ENCODE measurements around the gene JPH3. TPM values are rescaled to one million over a fixed set of nuclear protein-coding genes. Genes with fewer than 3 reads are reported as not detected.
"Not testable (repeated sequence)": the region's sequence is repeated elsewhere in the genome, so short reads cannot be mapped to it uniquely, and the experiment has no call there.

Gene JPH3
- polyA plus RNA-seq, 1 donor (not counting 4 experiments of a cell fraction or from before 2014, with no cell fraction given): not detected

- no peak for FAIRE-seq
- TF ChIP-seq CTCF (optimal IDR thresholded peaks at IDR 0.05 in 1 of 3, IDR thresholded peaks at IDR 0.05 in 1 of 3, conservative IDR thresholded peaks at IDR 0.05 in 1 of 3; ENCODE audit: extremely low read depth in 1 of 3, insufficient read depth in 2 of 3, low read length in 3 of 3): no peak
- no peak for TF ChIP-seq EZH2 (IDR thresholded peaks at IDR 0.05; ENCODE audit: low read length)
Observed at GRCh38 chr16:87725596-87726235, 123.4 kb downstream of the JPH3 start.

GRCh38 chr16:87726577-87726976 lies 124.3 kb downstream of the JPH3 start:
- H3K4me2 ChIP-seq (ENCODE audit: control insufficient read depth, extremely low read depth, insufficient read depth, low read depth, low read length); H3K27ac ChIP-seq (ENCODE audit: control insufficient read depth, insufficient read depth, low read length); H3K27me3 ChIP-seq (ENCODE audit: control insufficient read depth, extremely low read depth, insufficient read depth, low read length); DNase-seq (ENCODE audit: low read depth, low spot score); H3K4me1 ChIP-seq (ENCODE audit: control insufficient read depth, extremely low read depth, insufficient read depth, low read length); H2AFZ ChIP-seq (ENCODE audit: control insufficient read depth, low read length); FAIRE-seq; H3K9ac ChIP-seq (ENCODE audit: control insufficient read depth, extremely low read depth, insufficient read depth, low read length); H3K9me1 ChIP-seq (ENCODE audit: control insufficient read depth, extremely low read depth, insufficient read depth, low read length); H4K20me1 ChIP-seq (ENCODE audit: control insufficient read depth, extremely low read depth, insufficient read depth, low read length); H3K79me2 ChIP-seq (ENCODE audit: control insufficient read depth, insufficient read depth, low read length); dilution Hi-C loops (cut with MboI; ENCODE audit: extremely low pct_ligation_motif_present, low sequenced_read_pairs); H3K9me3 ChIP-seq (ENCODE audit: control insufficient read depth, low read depth, low read length); H3K4me3 ChIP-seq (ENCODE audit: control insufficient read depth in 2 of 3, extremely low read depth in 1 of 3, insufficient read depth in 2 of 3, low read depth in 1 of 3, low read length in 3 of 3): not testable (repeated sequence)
- peaks cover 17 to 27% of the 10 kb centered on the region in 2 experiments for H3K36me3 ChIP-seq (ENCODE audit: control insufficient read depth in 2 of 2, extremely low read depth in 1 of 2, insufficient read depth in 2 of 2, low read length in 2 of 2)

More at GRCh38 chr16:87725596-87726235, 123.4 kb downstream of the JPH3 start:
- Histone ChIP-seq H3K4me3 (ENCODE audit: control insufficient read depth in 2 of 3, extremely low read depth in 1 of 3, insufficient read depth in 2 of 3, low read depth in 1 of 3, low read length in 3 of 3) (no peak overlapping the region), H3K9me3 (ENCODE audit: control insufficient read depth, low read depth, low read length) (no peaks in the 10 kb centered on the region), H3K27ac (ENCODE audit: control insufficient read depth, insufficient read depth, low read length) (no peak overlapping the region), H3K79me2 (ENCODE audit: control insufficient read depth, insufficient read depth, low read length) (no peaks in the 10 kb centered on the region), H2AFZ (ENCODE audit: control insufficient read depth, low read length) (no peak overlapping the region), H3K36me3 (ENCODE audit: control insufficient read depth in 2 of 2, extremely low read depth in 1 of 2, insufficient read depth in 2 of 2, low read length in 2 of 2) (peaks cover 14 to 27% of the 10 kb centered on the region in 2 experiments), H3K9me1 (ENCODE audit: control insufficient read depth, extremely low read depth, insufficient read depth, low read length) (no peaks in the 10 kb centered on the region), H3K4me1 (ENCODE audit: control insufficient read depth, extremely low read depth, insufficient read depth, low read length) (no peaks in the 10 kb centered on the region), H3K4me2 (ENCODE audit: control insufficient read depth, extremely low read depth, insufficient read depth, low read depth, low read length) (no peak overlapping the region), H3K27me3 (ENCODE audit: control insufficient read depth, extremely low read depth, insufficient read depth, low read length) (no peaks in the 10 kb centered on the region), H4K20me1 (ENCODE audit: control insufficient read depth, extremely low read depth, insufficient read depth, low read length) (no peaks in the 10 kb centered on the region), H3K9ac (ENCODE audit: control insufficient read depth, extremely low read depth, insufficient read depth, low read length) (no peak overlapping the region)
- dilution Hi-C loops (cut with MboI; ENCODE audit: extremely low pct_ligation_motif_present, low sequenced_read_pairs): no loop called here
- no peak for DNase-seq (ENCODE audit: low read depth, low spot score)

- H2AFZ ChIP-seq (ENCODE audit: control insufficient read depth, low read length): no peak overlapping the region
- H4K20me1 ChIP-seq (ENCODE audit: control insufficient read depth, extremely low read depth, insufficient read depth, low read length): no peaks in the 10 kb centered on the region
- TF ChIP-seq CTCF (optimal IDR thresholded peaks at IDR 0.05 in 1 of 3, IDR thresholded peaks at IDR 0.05 in 1 of 3, conservative IDR thresholded peaks at IDR 0.05 in 1 of 3; ENCODE audit: extremely low read depth in 1 of 3, insufficient read depth in 2 of 3, low read length in 3 of 3) (no peak), EZH2 (IDR thresholded peaks at IDR 0.05; ENCODE audit: low read length) (no peak)
- H3K79me2 ChIP-seq (ENCODE audit: control insufficient read depth, insufficient read depth, low read length): peaks cover 2% of the 10 kb centered on the region
- no peak overlapping the region for H3K4me2 ChIP-seq (ENCODE audit: control insufficient read depth, extremely low read depth, insufficient read depth, low read depth, low read length)
- H3K9me1 ChIP-seq (ENCODE audit: control insufficient read depth, extremely low read depth, insufficient read depth, low read length): no peaks in the 10 kb centered on the region
- FAIRE-seq (no peak), DNase-seq (ENCODE audit: low read depth, low spot score) (no peak)
- no peak overlapping the region for H3K4me3 ChIP-seq (ENCODE audit: control insufficient read depth in 2 of 3, extremely low read depth in 1 of 3, insufficient read depth in 2 of 3, low read depth in 1 of 3, low read length in 3 of 3)
- no peaks in the 10 kb centered on the region for H3K9me3 ChIP-seq (ENCODE audit: control insufficient read depth, low read depth, low read length)
- H3K36me3 ChIP-seq (ENCODE audit: control insufficient read depth in 2 of 2, extremely low read depth in 1 of 2, insufficient read depth in 2 of 2, low read length in 2 of 2): peaks cover 20 to 22% of the 10 kb centered on the region in 2 experiments
- dilution Hi-C loops (cut with MboI; ENCODE audit: extremely low pct_ligation_motif_present, low sequenced_read_pairs): no loop called here
- no peak overlapping the region for H3K9ac ChIP-seq (ENCODE audit: control insufficient read depth, extremely low read depth, insufficient read depth, low read length)
- no peak overlapping the region for H3K27ac ChIP-seq (ENCODE audit: control insufficient read depth, insufficient read depth, low read length)
- H3K27me3 ChIP-seq (ENCODE audit: control insufficient read depth, extremely low read depth, insufficient read depth, low read length): no peaks in the 10 kb centered on the region
- H3K4me1 ChIP-seq (ENCODE audit: control insufficient read depth, extremely low read depth, insufficient read depth, low read length): no peaks in the 10 kb centered on the region
Observed at GRCh38 chr16:87727346-87727745, 125.0 kb downstream of the JPH3 start.
